Fibroblast of the aortic adventitia (primary cell): Measurements from ENCODE around the gene KDM4B. TPM values are rescaled to one million over a fixed set of nuclear protein-coding genes. Genes with fewer than 3 reads are reported as not detected.

ENCODE experiments used
- DNase-seq: peaks from one replicate; pipeline ENCODE4 v3.0.0-alpha.2; 2010; ENCODE audit warnings: low read depth
- H3K4me3 ChIP-seq: 2 replicates; pipeline ENCODE4 v1.5.1; 2011; ENCODE audit warnings: low read depth, mild to moderate bottlenecking, control low read depth, low read length, moderate library complexity
- CTCF ChIP-seq: IDR thresholded peaks from 2 replicates; pipeline ENCODE4 v1.5.1; 2011; ENCODE audit warnings: mild to moderate bottlenecking, low read length, control low read depth, inconsistent platforms; ENCODE audit not compliant: insufficient read depth
- total RNA-seq: library from RNA; depleted of rRNA; stranded (reverse); fragments of >200 nt; gene quantifications from 2 replicates; pipeline ENCODE4 v1.2.3, GENCODE V29; 2012; ENCODE audit warnings: low replicate concordance

Gene KDM4B
- total RNA-seq, 1 donor: 13.5 TPM

DNA sequence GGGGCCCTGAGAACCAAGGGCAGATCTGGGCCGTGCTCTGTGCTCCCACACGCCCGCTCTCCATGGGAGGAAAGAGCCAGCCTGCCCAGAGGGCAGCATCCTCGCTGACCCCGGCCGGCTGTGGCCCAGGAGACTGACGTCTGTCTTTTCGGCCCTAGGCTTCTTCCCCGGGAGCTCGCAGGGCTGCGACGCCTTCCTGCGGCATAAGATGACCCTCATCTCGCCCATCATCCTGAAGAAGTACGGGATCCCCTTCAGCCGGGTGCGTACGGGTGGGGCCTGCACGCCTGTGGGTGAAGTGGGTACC lies 108.2 kb downstream of the KDM4B start:
- no peak overlapping the region for H3K4me3 ChIP-seq
- no peak for DNase-seq
- no peak for TF ChIP-seq CTCF

DNA sequence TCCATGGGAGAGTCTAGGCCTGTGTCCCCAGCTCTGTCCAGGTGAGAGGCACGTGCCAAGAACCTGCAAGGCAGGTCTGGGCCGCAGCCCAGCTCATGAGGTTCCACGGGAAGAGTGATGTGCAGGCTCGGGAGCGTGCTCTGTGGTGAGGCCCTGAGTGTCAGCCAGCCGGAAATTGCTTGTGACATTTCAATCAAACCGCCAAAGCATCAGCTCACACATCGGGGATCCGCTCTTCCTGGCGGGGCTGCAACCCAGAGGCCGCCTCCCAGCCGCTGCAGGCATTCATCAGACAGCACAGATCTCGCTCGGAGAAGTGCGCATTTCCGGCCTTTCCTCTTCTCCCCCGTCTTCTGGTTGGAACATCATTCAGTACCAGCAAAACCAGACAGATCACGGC lies 109.3 kb downstream of the KDM4B start:
- DNase-seq: no peak
- TF ChIP-seq CTCF: no peak
- no peak overlapping the region for H3K4me3 ChIP-seq

- no peak overlapping the region for H3K4me3 ChIP-seq
- DNase-seq: no peak
- no peak for TF ChIP-seq CTCF
These were observed 109.8 kb downstream of the KDM4B start for GRCh38 chr19:5078666-5079065.

- H3K4me3 ChIP-seq: no peak overlapping the region
- no peak for TF ChIP-seq CTCF
- no peak for DNase-seq
These were observed 110.3 kb downstream of the KDM4B start for GRCh38 chr19:5079071-5079774.

- TF ChIP-seq CTCF: no peak
- no peak for DNase-seq
- no peak overlapping the region for H3K4me3 ChIP-seq
These were observed 111.2 kb downstream of the KDM4B start for GRCh38 chr19:5080030-5080654.

DNA sequence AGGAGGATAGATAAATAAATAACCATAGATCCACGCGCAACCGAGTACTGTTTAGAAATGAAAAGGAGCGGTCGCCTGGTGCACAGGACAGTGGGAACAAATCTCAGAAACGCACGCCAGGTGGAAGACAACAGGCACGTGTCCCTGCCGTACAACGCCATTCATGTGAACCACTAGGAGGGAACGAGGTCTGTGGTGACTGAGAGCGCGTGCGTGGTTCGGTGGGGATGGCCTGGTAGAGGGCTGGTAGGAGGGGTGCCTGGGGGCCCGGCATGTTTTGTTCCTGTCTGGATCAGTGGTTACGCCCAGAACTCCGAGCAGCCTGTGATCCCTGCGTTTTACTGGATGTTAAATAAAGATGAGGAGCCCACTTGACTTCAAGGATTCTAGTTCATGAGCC lies 111.9 kb downstream of the KDM4B start:
- H3K4me3 ChIP-seq: no peak overlapping the region
- no peak for DNase-seq
- no peak for TF ChIP-seq CTCF
